Esophagus muscularis mucosa (tissue), 4 donors: ENCODE measurements around the gene TMEM154. TPM values are rescaled to one million over a fixed set of nuclear protein-coding genes. Genes with fewer than 3 reads are reported as not detected.
"Not testable (repeated sequence)": the region's sequence is repeated elsewhere in the genome, so short reads cannot be mapped to it uniquely, and the experiment has no call there.

Source experiments
- DNase-seq: peaks from one replicate; pipeline ENCODE4 v3.0.0-alpha.2; 2017; ENCODE audit errors: extremely low spot score
- H3K27ac ChIP-seq, 4 donors: fragments of 200-600 bp; sonication (generic); replicated peaks in 1 of 4; 1 replicate in 3 of 4; 2 replicates in 1 of 4; pipeline ENCODE4 v1.5.1; 2016 to 2019; ENCODE audit warnings: mild to moderate bottlenecking in 1 of 4
- H3K27me3 ChIP-seq, 4 donors: fragments of 200-600 bp; sonication (generic); one replicate each; pipeline versions ENCODE4 v1.5.1 to v1.6.0; 2016 to 2019
- H3K36me3 ChIP-seq, 4 donors: fragments of 200-600 bp; sonication (generic); one replicate each; pipeline ENCODE4 v1.5.1; 2016 to 2019
- H3K4me1 ChIP-seq, 4 donors: fragments of 200-600 bp; sonication (generic); one replicate each; pipeline ENCODE4 v1.5.1; 2016 to 2019
- H3K4me3 ChIP-seq, 4 donors: fragments of 200-600 bp; sonication (generic); 1 replicate in 2 of 4; 2 replicates in 2 of 4; pipeline ENCODE4 v1.5.1; 2016 to 2019; ENCODE audit warnings: mild to moderate bottlenecking in 4 of 4, moderate library complexity in 1 of 4
- H3K9me3 ChIP-seq, 4 donors: fragments of 200-600 bp; sonication (generic); 1 replicate in 3 of 4; 2 replicates in 1 of 4; pipeline ENCODE4 v1.5.1; 2016 to 2019
- CTCF ChIP-seq, 3 experiments: fragments of 200-600 bp in 2 of 3; fragments of 450-650 bp in 1 of 3; sonication (generic) in 2 of 3; IDR thresholded peaks; one replicate each; pipeline ENCODE4 v1.5.1; 2017 to 2019; ENCODE audit warnings: antibody characterized with exemption in 3 of 3, mild to moderate bottlenecking in 2 of 3, moderate library complexity in 1 of 3
- EP300 ChIP-seq: sonication (generic); formaldehyde crosslinking; IDR thresholded peaks from one replicate; pipeline ENCODE4 v1.6.1; 2017; ENCODE audit warnings: antibody characterized with exemption
- POLR2A ChIP-seq: fragments of 450-650 bp; IDR thresholded peaks from one replicate; pipeline ENCODE4 v1.6.1; 2017; ENCODE audit warnings: antibody characterized with exemption, moderate library complexity, mild to moderate bottlenecking, low read depth
- POLR2AphosphoS5 ChIP-seq, 2 donors: sonication (generic); formaldehyde crosslinking; IDR thresholded peaks; one replicate each; pipeline ENCODE4 v1.6.1; 2017; ENCODE audit warnings: antibody characterized with exemption in 2 of 2
- WGBS: methylation state at CpG from one replicate; pipeline ENCODE4 v1.1.5; 2018; 5-methylcytosine and 5-hydroxymethylcytosine counted together
- intact Hi-C: fragments of 100-400 bp; cut with DNase I; formaldehyde crosslinking; loops from one replicate; pipeline ENCODE4 v1.15.1; 2023
- total RNA-seq, 4 donors: library from RNA; depleted of rRNA; stranded (reverse); fragments of >200 nt; gene quantifications; one replicate each; pipeline versions ENCODE4 v1.1.0 to v1.2.1, GENCODE V29; 2016

Gene TMEM154
- total RNA-seq, 4 donors from 2014 or later = 1.1 to 2.9 (median 2.3) TPM

- no peaks in the 10 kb centered on the region for H3K36me3 ChIP-seq
- intact Hi-C loops = no loop called here
- WGBS = 86% methylated on average over 4 of the region's 4 CpGs
- no peak for TF ChIP-seq POLR2AphosphoS5 (IDR thresholded peaks at IDR 0.05)
- no peak for TF ChIP-seq POLR2A
- TF ChIP-seq CTCF (IDR thresholded peaks at IDR 0.05) = no peak
- TF ChIP-seq EP300 = no peak
- DNase-seq = no peak
- H3K4me3 ChIP-seq = no peak overlapping the region
- H3K4me1 ChIP-seq = no peaks in the 10 kb centered on the region
- H3K27ac ChIP-seq = no peak overlapping the region
- H3K27me3 ChIP-seq = no peaks in the 10 kb centered on the region
- H3K9me3 ChIP-seq = no peaks in the 10 kb centered on the region
Measured at GRCh38 chr4:152672206-152673092, 7.3 kb downstream of the TMEM154 start.

GRCh38 chr4:152668338-152668964, 11.3 kb downstream of the TMEM154 start:
- intact Hi-C loops = no loop called here
- Histone ChIP-seq H3K27me3 (no peaks in the 10 kb centered on the region), H3K9me3 (no peaks in the 10 kb centered on the region), H3K36me3 (no peaks in the 10 kb centered on the region), H3K27ac (no peak overlapping the region), H3K4me3 (no peak overlapping the region), H3K4me1 (no peaks in the 10 kb centered on the region)
- DNase-seq = no peak
- TF ChIP-seq EP300 (no peak), POLR2A (no peak), POLR2AphosphoS5 (IDR thresholded peaks at IDR 0.05) (no peak), CTCF (IDR thresholded peaks at IDR 0.05) (no peak)
- 78% methylated on average over 11 of the region's 11 CpGs for WGBS

- no peaks in the 10 kb centered on the region for H3K4me1 ChIP-seq
- no peak overlapping the region for H3K27ac ChIP-seq
- no peaks in the 10 kb centered on the region for H3K27me3 ChIP-seq
- WGBS = 90% methylated on average over 3 of the region's 3 CpGs
- DNase-seq = no peak
- TF ChIP-seq CTCF (IDR thresholded peaks at IDR 0.05) (no peak), POLR2AphosphoS5 (IDR thresholded peaks at IDR 0.05) (no peak), EP300 (no peak), POLR2A (no peak)
- H3K4me3 ChIP-seq = no peak overlapping the region
- intact Hi-C loops = no loop called here
- H3K9me3 ChIP-seq = no peaks in the 10 kb centered on the region
- no peaks in the 10 kb centered on the region for H3K36me3 ChIP-seq
Measured at GRCh38 chr4:152667781-152668180, 12.0 kb downstream of the TMEM154 start.

- TF ChIP-seq POLR2AphosphoS5 (IDR thresholded peaks at IDR 0.05) = no peak
- 88% methylated on average over 6 of the region's 6 CpGs for WGBS
- H3K9me3 ChIP-seq = no peaks in the 10 kb centered on the region
- H3K36me3 ChIP-seq = no peaks in the 10 kb centered on the region
- H3K4me1 ChIP-seq = no peaks in the 10 kb centered on the region
- DNase-seq = no peak
- H3K27ac ChIP-seq = no peak overlapping the region
- intact Hi-C loops = no loop called here
- no peaks in the 10 kb centered on the region for H3K27me3 ChIP-seq
- H3K4me3 ChIP-seq = no peak overlapping the region
Measured at GRCh38 chr4:152666946-152667345, 12.9 kb downstream of the TMEM154 start.

GRCh38 chr4:152665691-152666395, 14.0 kb downstream of the TMEM154 start:
- intact Hi-C loops = no loop called here
- no peaks in the 10 kb centered on the region for H3K36me3 ChIP-seq
- no peaks in the 10 kb centered on the region for H3K9me3 ChIP-seq
- H3K27me3 ChIP-seq = no peaks in the 10 kb centered on the region
- no peak for DNase-seq
- H3K4me1 ChIP-seq = no peaks in the 10 kb centered on the region
- H3K27ac ChIP-seq = no peak overlapping the region
- no peak overlapping the region for H3K4me3 ChIP-seq
- no peak for TF ChIP-seq CTCF (IDR thresholded peaks at IDR 0.05)
- TF ChIP-seq EP300 = no peak
- TF ChIP-seq POLR2A = no peak
- TF ChIP-seq POLR2AphosphoS5 (IDR thresholded peaks at IDR 0.05) = no peak
- 90% methylated on average over 7 of the region's 7 CpGs for WGBS

- H3K4me3 ChIP-seq, H3K36me3 ChIP-seq, intact Hi-C loops, H3K27me3 ChIP-seq, H3K9me3 ChIP-seq, H3K27ac ChIP-seq, DNase-seq, H3K4me1 ChIP-seq: not testable (repeated sequence)
- 78% methylated on average over 5 of the region's 5 CpGs for WGBS
Measured at GRCh38 chr4:152664067-152664378, 15.8 kb downstream of the TMEM154 start.
